ENCODE measurements around the gene CACNB2. TPM values are rescaled to one million over a fixed set of nuclear protein-coding genes. Genes with fewer than 3 reads are reported as not detected.
"Not testable (repeated sequence)": the region's sequence is repeated elsewhere in the genome, so short reads cannot be mapped to it uniquely, and the experiment has no call there.

CACNB2 gene
- total RNA-seq, 1 experiment from 2014 or later, result not detected

GRCh38 chr10:18178854-18179483 is 38.7 kb downstream of the CACNB2 start:
- Histone ChIP-seq H3K27ac (ENCODE audit: low read length) (no peak overlapping the region), H3K4me1 (ENCODE audit: control insufficient read depth, insufficient read depth, low read length) (no peaks in the 10 kb centered on the region), H3K27me3 (ENCODE audit: control insufficient read depth, insufficient read depth, low read length) (no peaks in the 10 kb centered on the region), H3K9me3 (ENCODE audit: control insufficient read depth, insufficient read depth, low read depth, low read length) (no peaks in the 10 kb centered on the region), H3K4me3 (ENCODE audit: low read depth in 2 of 2, low read length in 2 of 2) (no peak overlapping the region), H3K36me3 (ENCODE audit: control insufficient read depth, insufficient read depth, low read length) (no peaks in the 10 kb centered on the region)
- DNase-seq (ENCODE audit: low read depth, low spot score), result no peak
- ChIA-PET CTCF (no interaction called here), POLR2A (no interaction called here)
- TF ChIP-seq CTCF (IDR thresholded peaks at IDR 0.05), result no peak
- TF ChIP-seq REST (IDR thresholded peaks at IDR 0.05; ENCODE audit: insufficient read depth in 1 of 2, low read depth in 2 of 2, low read length in 1 of 2), result no peak
- TF ChIP-seq POLR2AphosphoS5 (IDR thresholded peaks at IDR 0.05; ENCODE audit: low read depth, low read length), result no peak
- TF ChIP-seq SIN3A (IDR thresholded peaks at IDR 0.05; ENCODE audit: borderline replicate concordance, insufficient read depth, low read depth, low read length), result no peak
- no peak for TF ChIP-seq TCF7L2 (IDR thresholded peaks at IDR 0.05; ENCODE audit: low read depth, low read length)
- in situ Hi-C loops (cut with HindIII; ENCODE audit: low pct_unique_long_range_greater_than_20kb, low sequenced_read_pairs), result no loop called here
- BruUV-seq (replicated peaks), result no TSS peak
- intact Hi-C loops (cut with micrococcal nuclease; ENCODE audit: unreplicated experiment), result no loop called here
- ATAC-seq, result no peak

- ChIA-PET POLR2A (no interaction called here), CTCF (no interaction called here)
- Histone ChIP-seq H3K27me3 (ENCODE audit: control insufficient read depth, insufficient read depth, low read length) (no peaks in the 10 kb centered on the region), H3K9me3 (ENCODE audit: control insufficient read depth, insufficient read depth, low read depth, low read length) (no peaks in the 10 kb centered on the region), H3K4me3 (ENCODE audit: low read depth in 2 of 2, low read length in 2 of 2) (no peak overlapping the region), H3K4me1 (ENCODE audit: control insufficient read depth, insufficient read depth, low read length) (no peaks in the 10 kb centered on the region), H3K36me3 (ENCODE audit: control insufficient read depth, insufficient read depth, low read length) (no peaks in the 10 kb centered on the region), H3K27ac (ENCODE audit: low read length) (no peak overlapping the region)
- ATAC-seq, result no peak
- intact Hi-C loops (cut with micrococcal nuclease; ENCODE audit: unreplicated experiment), result no loop called here
- TF ChIP-seq SIN3A (IDR thresholded peaks at IDR 0.05; ENCODE audit: borderline replicate concordance, insufficient read depth, low read depth, low read length) (no peak), CTCF (IDR thresholded peaks at IDR 0.05) (no peak), TCF7L2 (IDR thresholded peaks at IDR 0.05; ENCODE audit: low read depth, low read length) (no peak), POLR2AphosphoS5 (IDR thresholded peaks at IDR 0.05; ENCODE audit: low read depth, low read length) (no peak), REST (IDR thresholded peaks at IDR 0.05; ENCODE audit: insufficient read depth in 1 of 2, low read depth in 2 of 2, low read length in 1 of 2) (no peak)
- no TSS peak for BruUV-seq (replicated peaks)
- in situ Hi-C loops (cut with HindIII; ENCODE audit: low pct_unique_long_range_greater_than_20kb, low sequenced_read_pairs), result no loop called here
- no peak for DNase-seq (ENCODE audit: low read depth, low spot score)
These were observed 39.7 kb downstream of the CACNB2 start for GRCh38 chr10:18179891-18180290.

- intact Hi-C loops (cut with micrococcal nuclease; ENCODE audit: unreplicated experiment); BruUV-seq (replicated peaks); H3K27ac ChIP-seq (ENCODE audit: low read length); CTCF ChIA-PET; ATAC-seq; in situ Hi-C loops (cut with HindIII; ENCODE audit: low pct_unique_long_range_greater_than_20kb, low sequenced_read_pairs); H3K9me3 ChIP-seq (ENCODE audit: control insufficient read depth, insufficient read depth, low read depth, low read length); H3K4me3 ChIP-seq (ENCODE audit: low read depth in 2 of 2, low read length in 2 of 2); H3K36me3 ChIP-seq (ENCODE audit: control insufficient read depth, insufficient read depth, low read length); H3K27me3 ChIP-seq (ENCODE audit: control insufficient read depth, insufficient read depth, low read length); H3K4me1 ChIP-seq (ENCODE audit: control insufficient read depth, insufficient read depth, low read length); POLR2A ChIA-PET; DNase-seq (ENCODE audit: low read depth, low spot score): not testable (repeated sequence)
These were observed 41.2 kb downstream of the CACNB2 start for GRCh38 chr10:18181382-18181781.

Measured in Panc1 (cell line).